DOHH2 (cell line): ENCODE results near the gene NFAT5.
A peak's percentile ranks its signal among the peaks of the same experiment; 100 is the strongest.
"Not testable (repeated sequence)": the region's sequence is repeated elsewhere in the genome, so short reads cannot be mapped to it uniquely, and the experiment has no call there.

ENCODE experiments used
- H3F3A ChIP-seq: fragments of 200-600 bp; sonication (generic), shearing (Covaris generic); 2 replicates; pipeline ENCODE4 v1.6.0; 2016; ENCODE audit warnings: antibody characterized with exemption, mild to moderate bottlenecking; ENCODE audit not compliant: control insufficient read depth, insufficient read depth
- H3K27ac ChIP-seq: fragments of 200-600 bp; sonication (generic); 2 replicates; pipeline ENCODE4 v1.5.1; 2014; ENCODE audit warnings: low read depth, mild to moderate bottlenecking, low read length, moderate library complexity
- H3K27me3 ChIP-seq: fragments of 200-600 bp; sonication (generic); 2 replicates; pipeline ENCODE4 v1.6.1; 2014; ENCODE audit warnings: mild to moderate bottlenecking, low read length, mixed read lengths; ENCODE audit not compliant: control insufficient read depth
- H3K36me3 ChIP-seq: fragments of 200-600 bp; sonication (generic); 2 replicates; pipeline ENCODE4 v1.6.1; 2014; ENCODE audit warnings: mild to moderate bottlenecking, low read length, moderate library complexity, mixed read lengths; ENCODE audit not compliant: control insufficient read depth
- H3K4me1 ChIP-seq: fragments of 200-600 bp; sonication (generic); 2 replicates; pipeline ENCODE4 v1.6.1; 2014; ENCODE audit warnings: mild to moderate bottlenecking, low read length, mixed read lengths; ENCODE audit not compliant: control insufficient read depth
- H3K4me2 ChIP-seq: fragments of 200-600 bp; sonication (generic); 2 replicates; pipeline ENCODE4 v1.6.0; 2014; ENCODE audit warnings: mild to moderate bottlenecking, low read length, moderate library complexity
- H3K4me3 ChIP-seq: fragments of 200-600 bp; sonication (generic); 2 replicates; pipeline ENCODE4 v1.5.1; 2014; ENCODE audit warnings: mild to moderate bottlenecking, low read length, mixed read lengths
- H3K79me2 ChIP-seq: fragments of 200-600 bp; sonication (generic); 2 replicates; pipeline ENCODE4 v1.6.1; 2014; ENCODE audit warnings: mild to moderate bottlenecking, low read length, mixed read lengths; ENCODE audit not compliant: control insufficient read depth
- H3K9me2 ChIP-seq: fragments of 200-600 bp; sonication (generic); replicated peaks from 2 replicates; pipeline ENCODE4 v1.6.1; 2014; ENCODE audit warnings: mild to moderate bottlenecking, low read length, mixed read lengths; ENCODE audit not compliant: control insufficient read depth
- H3K9me3 ChIP-seq: fragments of 200-600 bp; sonication (generic); 2 replicates; pipeline ENCODE4 v1.6.1; 2014; ENCODE audit warnings: antibody characterized with exemption, low read length, mixed read lengths; ENCODE audit not compliant: control insufficient read depth, insufficient read depth
- H4K20me1 ChIP-seq: fragments of 200-600 bp; sonication (generic); 2 replicates; pipeline ENCODE4 v1.6.0; 2014; ENCODE audit warnings: low read depth, mild to moderate bottlenecking, antibody characterized with exemption, low read length, moderate library complexity; ENCODE audit not compliant: control insufficient read depth, insufficient read depth
- CTCF ChIP-seq: fragments of 200-600 bp; sonication (generic); IDR thresholded peaks from one replicate; pipeline ENCODE4 v1.5.1; 2014; ENCODE audit warnings: antibody characterized with exemption, mild to moderate bottlenecking, low read depth, low read length; ENCODE audit not compliant: poor library complexity, severe bottlenecking
- EZH2phosphoT487 ChIP-seq: fragments of 200-600 bp; sonication (generic); IDR thresholded peaks from 2 replicates; pipeline ENCODE4 v1.6.1; 2017; ENCODE audit warnings: borderline replicate concordance, mild to moderate bottlenecking, antibody characterized with exemption, low read length, moderate library complexity, mixed read lengths

The NFAT5 gene

GRCh38 chr16:69565671-69566239, at the start of gene NFAT5:
NFAT5 (plus strand) TSS chr16:69565966; CDS start chr16:69566302, 336 bp downstream.
- H4K20me1 ChIP-seq = no peaks in the 10 kb centered on the region; the same call in 1 of the 2 replicates
- peaks cover 39% of the 10 kb centered on the region for H3K4me1 ChIP-seq
- peaks cover 19% of the 10 kb centered on the region for H3K36me3 ChIP-seq
- H3K79me2 ChIP-seq = peaks cover 55% of the 10 kb centered on the region
- no peaks in the 10 kb centered on the region for H3K27me3 ChIP-seq
- TF ChIP-seq CTCF = no peak
- TF ChIP-seq EZH2phosphoT487 = no peak
- no peaks in the 10 kb centered on the region for H3K9me3 ChIP-seq
- H3K27ac ChIP-seq = peak within 1 kb of the TSS; percentile 81
- H3K4me2 ChIP-seq = peak within 1 kb of the TSS; percentile 84
- peak within 1 kb of the TSS; percentile 87 for H3K4me3 ChIP-seq
- H3K9me2 ChIP-seq = no peaks in the 10 kb centered on the region
- peaks cover 20% of the 10 kb centered on the region for H3F3A ChIP-seq

GRCh38 chr16:69517914-69518313, 47.9 kb upstream of the NFAT5 start:
- H4K20me1 ChIP-seq, H3K27me3 ChIP-seq, H3F3A ChIP-seq, H3K4me3 ChIP-seq, H3K79me2 ChIP-seq, H3K27ac ChIP-seq, H3K9me3 ChIP-seq, H3K9me2 ChIP-seq, H3K36me3 ChIP-seq, H3K4me2 ChIP-seq: not testable (repeated sequence)
- H3K4me1 ChIP-seq = peaks cover 13% of the 10 kb centered on the region

GRCh38 chr16:69520413-69520799, 45.4 kb upstream of the NFAT5 start:
- H3K9me2 ChIP-seq = no peaks in the 10 kb centered on the region
- H3K4me1 ChIP-seq = 0 out of 2 replicates have a peak, but pooled peaks cover 4% of the 10 kb centered on the region
- TF ChIP-seq CTCF (no peak), EZH2phosphoT487 (no peak)
- H3K4me2 ChIP-seq = no peak overlapping the region
- peaks cover 5% of the 10 kb centered on the region; the same call in 1 of the 2 replicates for H3K9me3 ChIP-seq
- no peak overlapping the region for H3K4me3 ChIP-seq
- H3K79me2 ChIP-seq = no peaks in the 10 kb centered on the region
- H3F3A ChIP-seq = no peaks in the 10 kb centered on the region
- H4K20me1 ChIP-seq = no peaks in the 10 kb centered on the region
- no peaks in the 10 kb centered on the region for H3K27me3 ChIP-seq
- no peak overlapping the region for H3K27ac ChIP-seq
- no peaks in the 10 kb centered on the region for H3K36me3 ChIP-seq

- TF ChIP-seq CTCF (no peak), EZH2phosphoT487 (no peak)
- Histone ChIP-seq H3K9me3 (peaks cover 5% of the 10 kb centered on the region; the same call in 1 of the 2 replicates), H3F3A (no peaks in the 10 kb centered on the region), H3K27me3 (no peaks in the 10 kb centered on the region), H3K79me2 (no peaks in the 10 kb centered on the region), H3K27ac (no peak overlapping the region), H4K20me1 (no peaks in the 10 kb centered on the region), H3K4me2 (no peak overlapping the region), H3K4me3 (no peak overlapping the region), H3K9me2 (no peaks in the 10 kb centered on the region), H3K36me3 (no peaks in the 10 kb centered on the region), H3K4me1 (0 out of 2 replicates have a peak, but pooled peaks cover 4% of the 10 kb centered on the region)
Observed at GRCh38 chr16:69520800-69521602, 44.8 kb upstream of the NFAT5 start.
